Stimulated activated naive CD8-positive, alpha-beta T cell treated with anti-CD3 and anti-CD28 coated beads, Interleukin-15, Interleukin-2, amounts not matched to agents 100 U/mL and 50 U/mL, for 24 hours (primary cell): ENCODE data around the gene LIMCH1.
"Not testable (repeated sequence)": the region's sequence is repeated elsewhere in the genome, so short reads cannot be mapped to it uniquely, and the experiment has no call there.

Source experiments
- ATAC-seq: fragments of 150-1000 bp; cut with Tn5 transposase; one replicate; pipeline ENCODE4 v1.10.0; 2021
- DNase-seq: peaks from one replicate; pipeline ENCODE4 v3.0.0; 2021

LIMCH1 gene

GRCh38 chr4:41642746-41643145 lies 104.8 kb downstream of the LIMCH1 start:
- ATAC-seq, DNase-seq: not testable (repeated sequence)

- ATAC-seq (no peak), DNase-seq (no peak)
Observed at GRCh38 chr4:41643331-41643730, 105.4 kb downstream of the LIMCH1 start.

- DNase-seq = peak; percentile 36
- ATAC-seq = no peak
Observed at GRCh38 chr4:41644288-41644914, 106.4 kb downstream of the LIMCH1 start.

GRCh38 chr4:41644915-41645295 lies 106.9 kb downstream of the LIMCH1 start:
- DNase-seq = no peak
- ATAC-seq = no peak

- ATAC-seq (no peak), DNase-seq (no peak)
Observed at GRCh38 chr4:41645728-41646390, 107.9 kb downstream of the LIMCH1 start.

- DNase-seq = no peak
- no peak for ATAC-seq
Observed at GRCh38 chr4:41646862-41647261, 108.9 kb downstream of the LIMCH1 start.

- DNase-seq (no peak), ATAC-seq (no peak)
Observed at GRCh38 chr4:41647383-41647782, 109.4 kb downstream of the LIMCH1 start.

- not testable (repeated sequence) for ATAC-seq, DNase-seq
Observed at GRCh38 chr4:41651150-41651549, 113.2 kb downstream of the LIMCH1 start.

GRCh38 chr4:41652971-41653370 lies 115.0 kb downstream of the LIMCH1 start:
- DNase-seq (no peak), ATAC-seq (no peak)

- DNase-seq = no peak
- ATAC-seq = no peak
Observed at GRCh38 chr4:41653523-41653922, 115.6 kb downstream of the LIMCH1 start.

GRCh38 chr4:41655177-41655576 lies 117.2 kb downstream of the LIMCH1 start:
- no peak for ATAC-seq
- DNase-seq = no peak

- no peak for ATAC-seq
- DNase-seq = no peak
Observed at GRCh38 chr4:41656106-41656505, 118.1 kb downstream of the LIMCH1 start.

GRCh38 chr4:41656572-41657520 lies 118.9 kb downstream of the LIMCH1 start:
- ATAC-seq = no peak
- no peak for DNase-seq

GRCh38 chr4:41657561-41657960 lies 119.6 kb downstream of the LIMCH1 start:
- DNase-seq (no peak), ATAC-seq (no peak)

- ATAC-seq (no peak), DNase-seq (no peak)
Observed at GRCh38 chr4:41658163-41658562, 120.2 kb downstream of the LIMCH1 start.

- ATAC-seq (no peak), DNase-seq (no peak)
Observed at GRCh38 chr4:41660352-41660751, 122.4 kb downstream of the LIMCH1 start.

GRCh38 chr4:41661442-41662076 lies 123.6 kb downstream of the LIMCH1 start:
- DNase-seq = peak; percentile 37
- ATAC-seq = no peak

- DNase-seq = no peak
- ATAC-seq = no peak
Observed at GRCh38 chr4:41665636-41666207, 127.8 kb downstream of the LIMCH1 start.

- ATAC-seq (no peak), DNase-seq (no peak)
Observed at GRCh38 chr4:41668024-41668423, 130.1 kb downstream of the LIMCH1 start.

GRCh38 chr4:41670530-41670929 lies 132.6 kb downstream of the LIMCH1 start:
- no peak for DNase-seq
- ATAC-seq = no peak

GRCh38 chr4:41670982-41671381 lies 133.0 kb downstream of the LIMCH1 start:
- DNase-seq (no peak), ATAC-seq (no peak)
